ENCODE data around the gene PIGZ. TPM values are rescaled to one million over a fixed set of nuclear protein-coding genes. Genes with fewer than 3 reads are reported as not detected.

PIGZ gene
- total and polyA plus RNA-seq, 9 of the 15 experiments (the other 6 are each of a cell fraction or from before 2014, with no cell fraction given) = 0.15 to 1.8 (median 0.76) TPM

- in situ Hi-C loops (cut with MboI) = loop anchor here (25.0 kb wide), 1 partner anchor 527 kb away; no protein-coding TSS in a partner anchor
- WGBS (ENCODE audit: insufficient coverage, low coverage, missing lambda C conversion rate) = 49% methylated on average over 6 of the region's 6 CpGs
- ChIA-PET CTCF (ENCODE audit: low intra/inter-chr PET ratio) (interaction anchor here (0.6 kb wide), 1 partner anchor 17 kb away, joined by 3 read pairs; the partner anchor contains the start of gene PIGZ), POLR2A (interaction anchor here (0.9 kb wide), 1 partner anchor 149 kb away, joined by 4 read pairs; no protein-coding TSS in a partner anchor)
- no peaks in the 10 kb centered on the region for H3K36me3 ChIP-seq (ENCODE audit: control insufficient read depth, insufficient read depth, low read length)
- H3K9ac ChIP-seq (ENCODE audit: insufficient read depth in 1 of 2, low read depth in 2 of 2, low read length in 2 of 2) = peak overlapping the region in 1 of 2 experiments; percentile 59; a peak in 1 of 4 replicates
- intact Hi-C loops (cut with micrococcal nuclease) = no loop called here
- peaks cover 4% of the 10 kb centered on the region for H3K9me1 ChIP-seq (ENCODE audit: control insufficient read depth, insufficient read depth, low read length)
- H3K4me2 ChIP-seq (ENCODE audit: insufficient read depth, low read length) = no peak overlapping the region
- no peak overlapping the region for H3K27ac ChIP-seq (ENCODE audit: extremely low read depth, low read depth, low read length)
- BruUV-seq (replicated peaks) = no TSS peak
- peak; percentile 58; the same call in 1 of the 2 replicates for TF ChIP-seq CXXC5 (CRISPR knock-in tag; IDR thresholded peaks at IDR 0.05)
- TF ChIP-seq XRCC4 (IDR thresholded peaks at IDR 0.05; ENCODE audit: extremely low read depth, insufficient read depth, insufficient read length) = no peak
- peak; percentile 54; the same call in 1 of the 2 replicates for TF ChIP-seq L3MBTL2 (IDR thresholded peaks at IDR 0.05)
- no peak for TF ChIP-seq NR2F6 (CRISPR knock-in tag; IDR thresholded peaks at IDR 0.05)
- TF ChIP-seq HMG20B (CRISPR knock-in tag; IDR thresholded peaks at IDR 0.05) = no peak
- no peak for TF ChIP-seq ZNF444 (CRISPR knock-in tag; IDR thresholded peaks at IDR 0.05)
- no peak for TF ChIP-seq NFIC (IDR thresholded peaks at IDR 0.05)
- no peak for TF ChIP-seq ERF (CRISPR knock-in tag; IDR thresholded peaks at IDR 0.05)
- peak overlapping the region; percentile 18; the same call in 1 of the 2 replicates for H2AFZ ChIP-seq (ENCODE audit: low read depth, low read length)
- FAIRE-seq (no peak), DNase-seq (ENCODE audit: extremely low read depth in 1 of 4, low spot score in 3 of 4) (no peak), ATAC-seq (no peak)
- H4K20me1 ChIP-seq (replicated peaks; ENCODE audit: control insufficient read depth, insufficient read depth, low read length) = 0 out of 2 replicates have a peak, but pooled peaks cover 4% of the 10 kb centered on the region
- no peaks in the 10 kb centered on the region for H3K27me3 ChIP-seq (ENCODE audit: control insufficient read depth in 2 of 2, insufficient read depth in 2 of 2, low read length in 2 of 2)
- peaks cover 11% of the 10 kb centered on the region for H3K9me3 ChIP-seq (replicated peaks; ENCODE audit: control insufficient read depth, insufficient read depth, low read depth, low read length)
- H3K79me2 ChIP-seq (ENCODE audit: control insufficient read depth, insufficient read depth, low read length) = no peaks in the 10 kb centered on the region
- H3K4me1 ChIP-seq (replicated peaks in 1 of 2; ENCODE audit: control insufficient read depth in 2 of 2, insufficient read depth in 2 of 2, low read length in 2 of 2) = peaks cover 18 to 28% of the 10 kb centered on the region in 2 experiments
- no peak overlapping the region for H3K4me3 ChIP-seq
Observed at GRCh38 chr3:196985298-196985697, 16.7 kb upstream of the PIGZ start.
